RCC 7860 (cell line): ENCODE data around the gene SPRR1B.
"Not testable (repeated sequence)": the region's sequence is repeated elsewhere in the genome, so short reads cannot be mapped to it uniquely, and the experiment has no call there.

Experiments used
- DNase-seq: peaks from one replicate; pipeline ENCODE4 v3.0.0-alpha.2; 2015; ENCODE audit warnings: low spot score
- FAIRE-seq: peaks from 2 replicates; lab custom pipeline; 2012; peaks lifted over from hg19 to GRCh38; lab: Jason Lieb, UNC

SPRR1B gene, protein sequence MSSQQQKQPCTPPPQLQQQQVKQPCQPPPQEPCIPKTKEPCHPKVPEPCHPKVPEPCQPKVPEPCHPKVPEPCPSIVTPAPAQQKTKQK

DNA sequence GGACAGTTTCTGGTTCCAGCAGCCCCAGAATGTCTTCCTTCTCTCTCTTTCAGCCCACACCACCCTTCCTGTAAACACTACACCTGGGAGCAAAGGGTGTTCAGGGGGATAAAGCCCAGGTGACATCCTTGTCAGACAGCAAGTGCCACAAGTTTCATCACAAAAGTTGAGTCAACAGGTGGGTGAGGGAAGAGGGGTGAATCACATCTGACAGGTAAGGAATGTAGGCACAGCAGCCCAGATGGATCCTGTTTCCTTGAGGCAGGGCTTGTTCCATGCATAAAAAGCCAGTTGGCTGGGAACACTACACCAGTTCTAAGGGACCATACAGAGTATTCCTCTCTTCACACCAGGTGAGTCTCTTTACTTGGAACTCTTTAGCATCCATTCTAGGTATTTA lies at the start of gene SPRR1B:
Gene SPRR1B (plus strand): TSS at position 309 of the 400 bp plus-strand sequence. CDS start 1,143 bp downstream, outside the sequence.
- FAIRE-seq, result no peak
- no peak for DNase-seq

DNA sequence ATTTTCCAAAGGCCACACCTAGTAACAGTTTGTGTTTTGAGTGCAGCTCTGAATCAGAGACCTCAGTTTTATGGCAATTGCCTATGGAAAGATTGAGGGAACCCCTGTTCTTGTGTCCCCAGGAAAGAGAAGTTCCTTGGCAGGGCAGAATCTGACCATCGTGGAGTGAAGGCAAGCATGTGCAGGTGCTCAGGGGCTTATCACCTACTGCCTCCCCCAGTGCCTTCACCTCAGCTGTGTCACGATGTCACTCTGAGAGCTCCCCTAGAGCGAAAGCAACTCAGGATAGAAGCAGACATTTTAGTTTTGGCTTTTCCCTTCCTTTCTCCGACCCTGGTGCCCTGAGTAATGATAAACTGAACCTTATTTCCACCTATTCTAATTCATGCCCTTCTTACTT lies 48.9 kb upstream of the SPRR1B start:
- DNase-seq (no peak), FAIRE-seq (no peak)

DNA sequence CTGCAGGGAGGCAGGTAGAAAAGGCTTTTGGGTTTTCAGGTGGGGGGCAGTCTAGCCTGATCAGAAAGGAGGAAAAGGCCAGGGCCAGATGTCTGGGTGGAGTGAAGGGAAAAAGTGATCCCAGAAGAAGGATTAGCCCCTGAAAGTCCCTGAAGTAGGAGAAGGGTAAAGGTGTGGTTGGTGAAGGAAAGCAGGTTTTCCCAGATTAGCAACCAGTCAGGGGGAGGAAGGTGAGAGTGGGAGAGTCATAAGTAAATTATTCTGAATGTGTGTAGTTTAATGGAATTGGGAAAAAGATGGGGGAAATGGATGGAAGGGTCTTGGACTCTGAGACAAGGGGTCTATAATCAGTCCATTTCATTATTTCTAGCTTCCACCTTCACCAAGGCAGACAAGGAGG lies 47.8 kb upstream of the SPRR1B start:
- DNase-seq (no peak), FAIRE-seq (no peak)

DNA sequence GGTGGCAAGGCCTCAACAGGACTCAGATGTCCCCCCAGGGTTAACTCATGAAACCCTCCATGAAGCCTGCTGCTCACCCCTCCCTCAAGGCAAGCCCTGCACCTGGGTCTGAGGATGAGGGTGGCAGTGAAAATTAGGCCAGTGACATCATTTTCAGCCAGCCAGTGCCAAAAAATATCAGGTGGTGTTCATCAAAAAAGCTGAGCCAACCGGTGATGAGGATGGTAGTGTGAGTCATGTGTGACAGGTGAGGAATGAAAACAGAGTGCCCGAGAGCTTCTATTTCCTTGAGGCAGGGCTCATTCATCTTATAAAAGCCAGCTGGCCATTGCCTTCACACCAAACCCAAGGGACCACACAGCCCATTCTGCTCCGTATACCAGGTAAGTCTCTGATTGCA lies 47.3 kb upstream of the SPRR1B start, which contains the start of gene SPRR1A:
Gene SPRR1A (plus strand): TSS at position 339 of the 400 bp plus-strand sequence. CDS start 1,150 bp downstream, outside the sequence.
- FAIRE-seq (no peak), DNase-seq (no peak)

DNA sequence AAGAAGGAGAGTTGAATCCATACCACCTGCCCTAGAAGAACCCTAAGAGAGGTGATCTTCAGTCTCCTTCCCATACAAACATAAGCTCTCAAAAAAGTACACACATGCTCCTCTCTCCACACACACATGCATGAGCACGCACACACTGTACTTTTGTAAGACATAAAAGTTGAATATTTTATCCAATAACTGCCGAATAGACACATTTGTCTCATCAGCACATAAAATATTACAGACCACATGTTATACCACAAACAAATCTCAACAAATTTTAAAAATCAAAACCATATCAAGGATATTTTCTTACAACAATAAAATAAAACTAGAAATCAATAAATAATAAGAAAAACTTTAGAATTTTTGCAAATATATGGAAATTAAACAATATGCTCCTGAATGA lies 44.4 kb upstream of the SPRR1B start:
- no peak for DNase-seq
- FAIRE-seq, result no peak

DNA sequence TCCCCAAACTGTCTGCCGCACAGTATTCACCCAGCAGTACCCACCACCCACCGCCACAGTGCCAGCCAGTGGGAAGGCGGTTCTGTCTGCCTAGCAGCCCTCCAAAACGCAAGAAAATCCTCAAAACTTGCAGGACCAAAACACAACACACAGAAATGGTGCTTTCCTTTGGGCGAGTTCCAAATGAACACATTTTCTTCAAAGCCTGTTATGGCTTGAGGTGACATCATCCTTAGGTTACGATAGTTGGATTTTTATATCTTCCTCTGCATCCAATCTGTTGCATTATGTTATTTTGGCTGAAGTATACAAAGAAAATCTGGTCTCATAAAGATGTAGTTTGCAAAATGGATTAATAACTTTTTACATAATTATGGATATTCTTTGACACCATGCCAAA lies 37.8 kb upstream of the SPRR1B start:
- DNase-seq (no peak), FAIRE-seq (no peak)

DNA sequence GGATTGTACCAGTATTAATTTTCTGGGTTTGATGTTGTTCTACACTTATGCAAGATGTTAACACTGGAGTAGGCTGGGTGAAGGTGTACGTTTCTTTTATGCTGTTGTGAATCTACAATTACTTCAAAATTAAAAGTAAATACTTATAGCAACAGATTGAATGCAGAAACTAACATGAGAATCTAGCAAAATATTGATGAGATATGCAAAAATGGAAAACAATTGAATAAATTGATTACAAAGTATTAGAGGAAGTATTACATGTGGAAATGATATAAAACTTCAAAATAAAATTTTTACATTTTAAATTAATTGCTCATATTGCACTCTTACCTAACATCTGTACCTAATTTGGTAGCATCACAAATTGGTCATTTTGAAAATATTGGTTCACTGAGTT lies 35.2 kb upstream of the SPRR1B start:
- DNase-seq (no peak), FAIRE-seq (no peak)

DNA sequence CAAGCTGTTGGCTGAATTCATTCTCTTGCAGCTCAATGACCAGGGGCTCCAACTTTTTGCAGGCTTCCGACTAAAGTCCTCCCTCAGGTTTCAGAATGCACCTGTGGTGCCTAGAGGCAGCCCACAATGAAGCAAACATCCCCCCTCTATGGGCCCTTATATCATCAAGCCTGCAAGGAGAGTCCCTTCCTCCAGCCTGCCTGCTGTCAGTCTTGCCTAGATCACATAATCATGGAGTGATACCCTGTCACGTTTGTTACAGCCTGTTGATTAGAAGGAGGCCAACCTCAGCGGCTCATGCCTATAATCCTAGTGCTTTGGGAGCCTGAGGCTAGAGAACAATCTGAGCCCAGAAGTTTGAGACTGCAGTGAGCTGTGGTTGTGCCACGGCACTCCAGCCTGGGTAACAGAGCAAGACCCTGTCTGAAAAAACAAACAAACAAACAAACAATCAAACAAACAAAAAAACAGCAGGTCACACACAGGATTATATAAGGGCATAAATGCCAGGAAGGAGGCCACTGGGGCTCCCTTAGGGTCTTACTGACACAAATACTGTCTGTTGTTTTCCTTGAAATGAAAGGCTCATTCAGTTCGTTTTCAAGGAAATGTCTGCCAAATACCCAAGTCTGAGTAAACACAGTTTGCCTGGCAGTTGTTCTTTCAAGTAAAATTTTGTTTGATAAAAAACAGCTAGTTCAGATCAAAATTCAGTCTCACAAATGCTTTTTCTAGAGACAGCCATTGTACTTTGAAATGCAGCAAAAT lies 34.2 kb upstream of the SPRR1B start:
- no peak for FAIRE-seq
- DNase-seq, result no peak

DNA sequence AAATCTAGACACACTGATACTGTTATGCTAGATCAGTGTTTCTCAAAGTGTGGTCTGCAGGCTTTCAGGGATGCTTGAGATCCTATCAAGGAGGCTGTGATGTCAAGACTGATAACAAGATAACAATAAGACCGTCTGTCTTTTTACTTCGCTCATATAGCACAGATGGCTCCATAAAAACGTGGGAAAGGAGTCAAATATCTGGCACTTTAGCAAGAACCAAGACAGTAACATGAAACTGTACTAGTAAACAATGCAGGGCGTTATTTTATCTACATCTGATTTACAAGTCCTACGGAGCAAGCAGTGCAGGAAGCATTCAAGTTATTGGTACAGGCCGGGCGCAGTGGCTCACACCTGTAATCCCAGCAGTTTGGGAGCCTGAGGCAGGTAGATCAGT lies 33.1 kb upstream of the SPRR1B start:
- FAIRE-seq, result no peak
- no peak for DNase-seq

DNA sequence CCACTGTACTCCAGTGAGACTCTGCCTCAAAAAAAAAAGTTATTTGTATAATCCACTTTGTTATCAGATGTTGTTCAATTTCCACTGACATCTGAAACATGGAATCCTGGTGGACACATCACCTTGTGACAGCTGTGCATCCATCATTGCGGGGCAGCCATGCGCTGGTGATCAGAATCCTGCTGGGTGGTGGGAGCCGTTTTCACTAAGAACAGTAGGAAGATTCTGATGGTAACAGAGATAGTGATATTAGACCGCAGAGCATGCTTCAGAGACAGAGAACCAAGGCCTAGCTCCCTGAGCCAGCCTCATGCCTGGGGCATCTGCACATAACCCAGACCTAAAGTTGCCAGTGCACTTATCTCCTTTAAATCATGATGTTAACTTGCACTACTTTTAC lies 32.5 kb upstream of the SPRR1B start:
- FAIRE-seq (no peak), DNase-seq (no peak)

DNA sequence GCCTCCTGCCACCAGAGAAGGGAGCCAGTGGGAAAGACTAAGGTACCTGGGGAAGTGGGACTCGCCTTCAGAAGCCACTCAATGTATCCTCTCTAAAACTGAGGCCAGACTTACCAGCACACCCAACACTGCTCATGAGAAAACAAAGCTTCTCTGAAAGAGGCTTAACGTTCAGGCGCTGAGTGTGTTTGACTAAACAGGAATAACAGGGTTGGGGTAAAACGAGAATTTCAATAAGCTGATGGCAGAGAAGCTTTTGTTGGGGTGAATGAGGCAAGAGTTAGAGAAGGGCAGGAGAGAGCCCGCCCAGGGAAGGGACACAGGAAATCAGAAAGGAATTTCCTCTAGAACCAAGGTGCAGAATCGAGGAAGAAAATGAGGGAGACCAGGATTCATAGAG lies 31.2 kb upstream of the SPRR1B start:
- DNase-seq (no peak), FAIRE-seq (no peak)

DNA sequence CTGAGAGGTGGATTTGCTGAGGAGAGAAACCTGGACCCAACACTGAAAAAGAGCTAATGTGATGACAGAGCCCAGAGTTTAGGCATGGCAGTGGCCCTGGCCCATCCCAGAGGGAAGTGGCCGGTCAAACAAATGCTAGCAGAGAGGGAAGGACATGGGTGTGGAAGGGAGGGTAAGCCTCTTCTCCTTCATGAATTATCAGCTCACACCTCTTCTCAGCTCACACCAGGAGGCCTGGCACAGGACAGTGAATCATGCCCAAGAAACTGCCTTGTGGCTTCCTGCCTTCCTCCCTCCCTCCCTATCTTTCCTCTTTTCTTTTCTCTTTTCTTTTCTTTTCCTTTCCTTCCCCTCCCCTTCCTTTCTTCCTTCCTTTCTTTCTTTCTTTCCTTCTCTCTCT lies 30.7 kb upstream of the SPRR1B start:
- DNase-seq (no peak), FAIRE-seq (no peak)

DNA sequence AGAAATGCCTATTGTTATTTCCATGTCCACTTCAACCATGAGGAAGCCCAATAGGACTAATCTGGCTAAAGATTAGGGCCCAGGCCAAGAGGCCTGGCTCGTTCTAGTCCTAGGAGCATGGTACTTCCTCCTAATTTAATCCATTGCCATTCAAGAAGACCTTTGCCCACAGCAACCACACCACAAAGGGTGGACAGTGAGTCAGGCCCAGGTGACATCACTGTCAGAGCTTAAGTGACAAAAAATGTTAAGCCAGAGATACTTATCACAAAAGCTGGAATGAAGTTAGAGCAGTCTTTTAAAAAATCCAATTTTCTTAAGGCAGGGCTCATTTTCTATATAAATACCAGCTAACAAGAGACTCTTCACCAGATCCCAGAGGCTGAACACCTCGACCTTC lies 29.6 kb upstream of the SPRR1B start, which contains the start of gene SPRR3:
Gene SPRR3 (plus strand): TSS at position 368 of the 400 bp plus-strand sequence. CDS start 1,272 bp downstream, outside the sequence.
- DNase-seq, result no peak

DNA sequence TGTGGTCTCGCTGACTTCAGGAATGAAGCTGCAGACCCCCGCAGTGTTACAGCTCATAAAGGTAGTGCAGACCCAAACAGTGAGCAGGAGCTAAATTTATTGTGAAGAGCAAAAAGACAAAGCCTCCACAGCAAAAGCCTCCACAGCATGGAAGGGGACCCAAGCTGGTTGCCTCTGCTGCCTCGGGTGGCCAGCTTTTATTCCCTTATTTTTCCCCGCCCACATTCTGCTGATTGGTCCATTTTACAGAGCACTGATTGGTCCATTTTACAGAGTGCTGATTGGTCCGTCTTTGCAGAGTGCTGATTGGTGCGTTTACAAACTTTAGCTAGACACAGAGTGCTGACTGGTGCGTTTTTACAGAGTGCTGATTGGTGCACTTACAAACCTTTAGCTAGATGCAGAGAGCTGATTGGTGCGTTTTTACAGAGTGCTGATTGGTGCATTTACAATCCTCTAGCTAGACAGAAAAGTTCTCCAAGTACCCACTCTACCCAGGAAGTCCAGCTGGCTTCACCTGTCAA lies 19.7 kb upstream of the SPRR1B start:
- not testable (repeated sequence) for FAIRE-seq, DNase-seq

More for the DNA sequence above, 29.6 kb upstream of the SPRR1B start, which contains the start of gene SPRR3:
- no peak for FAIRE-seq

DNA sequence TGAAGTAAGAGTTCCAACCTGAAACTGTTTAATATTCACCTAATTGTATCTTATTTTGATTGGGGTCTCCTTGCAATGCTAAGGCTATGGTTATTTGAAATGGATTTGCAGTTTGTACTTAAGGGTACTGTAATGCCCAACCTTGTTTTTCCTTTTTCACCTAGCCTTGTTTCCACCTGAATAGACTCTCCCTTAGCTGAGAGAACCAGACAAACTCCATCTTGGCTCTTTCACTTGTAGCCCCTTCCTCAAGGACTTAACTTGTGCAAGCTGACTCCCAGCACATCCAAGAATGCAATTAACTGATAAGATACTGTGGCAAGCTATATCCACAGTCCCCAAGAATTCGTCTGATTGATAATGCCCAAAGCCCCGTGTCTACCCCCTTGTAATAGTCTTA lies 9.2 kb upstream of the SPRR1B start:
- not testable (repeated sequence) for DNase-seq, FAIRE-seq

DNA sequence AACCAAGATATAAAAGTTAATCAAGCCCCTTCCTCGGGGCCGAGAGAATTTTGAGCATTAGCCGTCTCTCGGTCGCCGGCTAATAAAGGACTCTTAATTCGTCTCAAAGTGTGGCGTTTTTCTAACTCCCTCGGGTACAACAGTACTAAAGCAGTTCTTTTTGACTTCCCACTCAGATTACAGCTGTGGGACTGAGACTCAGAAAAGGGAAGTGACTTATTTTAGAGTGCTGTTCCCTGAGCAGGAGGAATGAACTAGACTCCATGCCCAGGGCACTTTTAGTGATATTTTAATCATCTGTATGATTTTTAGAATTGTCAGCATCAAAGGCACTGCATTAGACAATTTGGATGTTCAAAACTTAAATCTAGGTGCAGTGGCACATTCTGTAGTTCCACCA lies 8.7 kb upstream of the SPRR1B start:
- DNase-seq, FAIRE-seq: not testable (repeated sequence)

DNA sequence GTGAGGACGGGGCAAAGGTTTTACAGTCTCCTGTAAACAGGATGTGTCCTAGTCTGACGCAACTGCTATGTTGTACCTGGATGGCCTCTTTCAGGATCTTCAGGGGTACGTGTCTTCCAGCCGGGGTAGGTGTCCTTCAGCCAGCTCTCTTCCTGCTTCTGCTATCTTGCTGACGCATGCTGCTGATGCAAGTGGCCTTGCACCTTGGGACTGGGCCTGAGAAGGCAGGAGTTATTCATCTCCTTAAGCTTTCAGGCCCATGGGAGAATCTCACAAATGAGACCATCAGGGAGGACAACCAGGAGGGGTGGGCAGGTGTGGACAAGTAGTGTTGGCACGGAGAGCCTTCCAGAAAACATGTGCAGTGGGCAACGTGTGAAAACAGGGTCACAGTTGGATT lies 7.9 kb upstream of the SPRR1B start:
- DNase-seq (no peak), FAIRE-seq (no peak)

DNA sequence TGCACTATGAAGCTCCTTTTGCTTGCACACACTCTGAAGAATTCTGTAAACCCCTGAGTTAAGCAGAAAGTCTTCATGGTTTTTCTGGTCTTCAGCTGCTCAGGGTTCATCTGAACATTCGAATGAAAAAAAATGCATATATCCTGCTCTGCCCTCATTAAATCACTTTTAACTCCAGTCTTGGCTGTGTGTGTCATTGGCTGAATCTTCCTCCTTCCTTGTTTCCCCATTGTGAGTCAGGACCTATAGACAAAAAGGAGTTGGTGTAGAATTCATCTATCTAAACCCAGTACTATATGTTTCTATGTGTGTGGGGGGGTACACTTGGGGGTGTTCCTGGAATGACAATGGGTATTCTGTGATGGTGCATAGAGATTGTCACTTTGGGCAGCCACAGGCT lies 6.6 kb upstream of the SPRR1B start:
- FAIRE-seq, result no peak

DNA sequence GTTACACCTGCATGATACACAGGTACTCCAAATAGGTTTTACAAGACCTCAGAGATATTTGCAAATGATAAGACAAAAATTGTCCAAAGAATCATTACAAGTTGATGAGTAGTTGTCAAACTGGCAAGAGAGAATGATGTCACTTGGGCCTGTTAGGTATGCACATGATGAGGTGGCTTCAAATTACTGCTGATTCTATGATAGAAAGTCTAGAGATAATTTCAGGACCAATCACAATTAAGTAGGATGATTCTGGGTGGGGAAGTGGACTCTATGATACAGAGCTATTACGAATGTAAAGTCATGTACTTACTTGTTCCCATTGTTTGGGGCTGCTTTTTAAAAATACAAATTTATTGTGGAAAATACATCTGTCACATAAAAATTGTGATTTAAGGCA lies 5.2 kb upstream of the SPRR1B start:
- FAIRE-seq (no peak), DNase-seq (no peak)

More for the DNA sequence above, 6.6 kb upstream of the SPRR1B start:
- DNase-seq, result no peak

DNA sequence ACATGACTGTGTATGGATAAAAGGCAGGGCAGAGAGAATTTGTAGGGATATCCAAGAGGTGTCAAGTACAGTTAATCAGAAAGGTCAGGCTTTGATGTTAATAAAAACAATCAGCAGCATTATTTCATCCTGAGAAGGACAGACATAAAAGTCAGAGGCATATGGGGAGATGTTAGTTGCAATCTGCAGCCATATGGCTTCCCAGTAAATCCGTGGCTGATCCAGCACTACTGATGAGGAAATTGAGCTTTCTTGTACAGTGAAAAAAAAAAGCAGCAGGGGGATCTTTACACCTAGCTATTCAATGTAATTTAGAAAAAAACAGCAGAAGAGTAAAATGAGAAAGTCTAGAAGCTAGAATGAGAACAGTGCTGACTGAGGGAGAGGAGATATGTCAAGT lies 2.2 kb upstream of the SPRR1B start:
- DNase-seq (no peak), FAIRE-seq (no peak)

DNA sequence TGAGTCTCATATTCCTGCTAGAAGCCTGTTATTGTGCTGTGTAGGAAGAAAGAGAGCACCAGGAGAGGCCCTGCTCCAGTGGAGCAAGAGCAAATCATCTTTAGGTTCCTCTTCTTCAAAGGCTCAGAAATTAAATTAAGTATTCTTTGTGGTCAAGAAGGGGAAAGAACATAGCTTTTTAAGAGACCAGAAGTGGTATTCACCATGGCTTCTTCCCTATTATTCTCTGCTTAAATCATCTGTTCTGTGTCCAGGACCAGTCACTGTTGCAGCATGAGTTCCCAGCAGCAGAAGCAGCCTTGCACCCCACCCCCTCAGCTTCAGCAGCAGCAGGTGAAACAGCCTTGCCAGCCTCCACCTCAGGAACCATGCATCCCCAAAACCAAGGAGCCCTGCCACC lies 1.1 kb downstream of the SPRR1B start:
- no peak for DNase-seq
- FAIRE-seq, result no peak

DNA sequence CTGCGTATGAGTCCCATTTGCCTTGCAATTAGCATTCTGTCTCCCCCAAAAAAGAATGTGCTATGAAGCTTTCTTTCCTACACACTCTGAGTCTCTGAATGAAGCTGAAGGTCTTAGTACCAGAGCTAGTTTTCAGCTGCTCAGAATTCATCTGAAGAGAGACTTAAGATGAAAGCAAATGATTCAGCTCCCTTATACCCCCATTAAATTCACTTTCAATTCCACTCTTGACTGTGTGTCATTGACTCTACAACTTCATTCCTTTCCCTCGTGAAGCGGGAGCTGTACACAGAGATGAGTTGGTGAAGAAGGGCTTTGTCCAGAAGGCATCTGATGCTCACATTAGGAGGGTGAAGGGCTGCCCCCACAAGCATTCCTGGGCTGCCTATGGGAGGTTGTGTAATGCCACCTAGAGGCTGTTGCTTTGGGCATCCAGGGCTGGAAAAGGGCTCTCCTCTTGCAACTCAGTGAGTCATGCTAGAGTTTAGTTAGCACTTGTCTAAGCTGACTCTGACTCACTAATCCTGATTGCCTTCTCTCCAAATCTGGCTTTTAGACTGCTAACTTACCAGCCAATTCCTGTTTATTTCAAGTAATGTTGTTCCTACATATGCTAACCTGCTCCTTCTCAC lies 1.8 kb downstream of the SPRR1B start:
- peak; percentile 20 for FAIRE-seq
- peak; percentile 35 for DNase-seq
